Measurements from ENCODE around the gene WDR5.

WDR5 gene

DNA sequence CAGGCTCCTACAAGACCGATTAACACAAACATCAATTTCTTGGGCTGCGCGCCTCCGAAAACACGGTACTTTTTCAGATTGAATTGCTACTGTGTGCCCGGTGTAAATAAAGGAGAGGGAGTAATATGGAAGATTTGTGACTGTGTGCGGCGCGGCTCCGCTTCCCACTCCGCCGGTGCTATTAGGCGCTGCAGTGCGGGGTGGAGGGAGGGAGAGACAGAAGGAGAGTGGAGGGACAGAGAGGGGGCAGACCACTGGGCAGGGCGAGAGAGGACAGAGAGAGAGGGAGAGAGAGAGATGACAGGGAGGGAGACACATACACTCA is 53.2 kb downstream of the WDR5 start:
- TF ChIP-seq, protein P1, sequence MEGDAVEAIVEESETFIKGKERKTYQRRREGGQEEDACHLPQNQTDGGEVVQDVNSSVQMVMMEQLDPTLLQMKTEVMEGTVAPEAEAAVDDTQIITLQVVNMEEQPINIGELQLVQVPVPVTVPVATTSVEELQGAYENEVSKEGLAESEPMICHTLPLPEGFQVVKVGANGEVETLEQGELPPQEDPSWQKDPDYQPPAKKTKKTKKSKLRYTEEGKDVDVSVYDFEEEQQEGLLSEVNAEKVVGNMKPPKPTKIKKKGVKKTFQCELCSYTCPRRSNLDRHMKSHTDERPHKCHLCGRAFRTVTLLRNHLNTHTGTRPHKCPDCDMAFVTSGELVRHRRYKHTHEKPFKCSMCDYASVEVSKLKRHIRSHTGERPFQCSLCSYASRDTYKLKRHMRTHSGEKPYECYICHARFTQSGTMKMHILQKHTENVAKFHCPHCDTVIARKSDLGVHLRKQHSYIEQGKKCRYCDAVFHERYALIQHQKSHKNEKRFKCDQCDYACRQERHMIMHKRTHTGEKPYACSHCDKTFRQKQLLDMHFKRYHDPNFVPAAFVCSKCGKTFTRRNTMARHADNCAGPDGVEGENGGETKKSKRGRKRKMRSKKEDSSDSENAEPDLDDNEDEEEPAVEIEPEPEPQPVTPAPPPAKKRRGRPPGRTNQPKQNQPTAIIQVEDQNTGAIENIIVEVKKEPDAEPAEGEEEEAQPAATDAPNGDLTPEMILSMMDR (IDR thresholded peaks at IDR 0.05; ENCODE audit: insufficient read depth, low read depth, low read length, missing control alignments), result no peak
- no peak for DNase-seq (ENCODE audit: low read depth)
- no peak overlapping the region for H3K4me3 ChIP-seq (ENCODE audit: low read depth, low read length)

DNA sequence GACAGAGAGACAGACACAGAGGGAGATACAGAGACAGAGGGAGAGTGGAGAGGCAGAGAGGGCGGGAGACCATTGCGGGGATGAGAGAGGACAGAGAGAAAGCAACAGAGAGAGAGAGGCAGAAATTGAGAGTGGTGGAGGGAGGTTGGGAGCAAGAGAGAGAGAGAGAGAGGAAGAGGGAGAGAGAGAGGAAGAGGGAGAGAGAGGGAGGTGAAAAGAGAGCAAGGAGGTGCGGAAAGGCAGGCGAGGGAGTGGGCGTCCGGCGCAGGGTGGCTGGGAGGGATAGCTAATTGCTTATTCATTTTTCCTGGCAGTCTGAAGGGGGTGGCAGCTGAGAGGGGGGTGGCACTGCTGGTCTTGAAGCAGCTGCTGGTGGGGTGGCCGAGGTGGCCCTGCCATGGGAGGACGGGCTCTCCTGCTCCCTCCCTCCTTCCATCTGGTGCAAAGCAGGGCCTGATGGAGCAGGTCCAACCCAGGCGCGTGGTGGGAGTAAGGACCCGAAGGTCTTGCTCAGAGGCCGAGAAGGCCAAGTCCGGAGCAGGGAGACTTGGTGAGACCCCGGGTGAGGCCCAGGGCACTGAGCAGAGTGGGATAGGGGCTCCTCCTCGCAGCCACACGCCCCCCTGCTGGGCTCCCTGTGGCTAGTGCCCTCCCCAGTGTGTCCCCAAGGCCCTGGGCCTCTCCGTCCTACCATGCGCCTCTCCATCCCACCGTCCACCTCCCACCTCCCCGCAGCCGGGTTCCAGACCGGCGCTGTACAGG is 53.8 kb downstream of the WDR5 start:
- TF ChIP-seq, protein P1 (IDR thresholded peaks at IDR 0.05; ENCODE audit: insufficient read depth, low read depth, low read length, missing control alignments), result no peak
- DNase-seq (ENCODE audit: low read depth), result no peak
- no peak overlapping the region for H3K4me3 ChIP-seq (ENCODE audit: low read depth, low read length)

DNA sequence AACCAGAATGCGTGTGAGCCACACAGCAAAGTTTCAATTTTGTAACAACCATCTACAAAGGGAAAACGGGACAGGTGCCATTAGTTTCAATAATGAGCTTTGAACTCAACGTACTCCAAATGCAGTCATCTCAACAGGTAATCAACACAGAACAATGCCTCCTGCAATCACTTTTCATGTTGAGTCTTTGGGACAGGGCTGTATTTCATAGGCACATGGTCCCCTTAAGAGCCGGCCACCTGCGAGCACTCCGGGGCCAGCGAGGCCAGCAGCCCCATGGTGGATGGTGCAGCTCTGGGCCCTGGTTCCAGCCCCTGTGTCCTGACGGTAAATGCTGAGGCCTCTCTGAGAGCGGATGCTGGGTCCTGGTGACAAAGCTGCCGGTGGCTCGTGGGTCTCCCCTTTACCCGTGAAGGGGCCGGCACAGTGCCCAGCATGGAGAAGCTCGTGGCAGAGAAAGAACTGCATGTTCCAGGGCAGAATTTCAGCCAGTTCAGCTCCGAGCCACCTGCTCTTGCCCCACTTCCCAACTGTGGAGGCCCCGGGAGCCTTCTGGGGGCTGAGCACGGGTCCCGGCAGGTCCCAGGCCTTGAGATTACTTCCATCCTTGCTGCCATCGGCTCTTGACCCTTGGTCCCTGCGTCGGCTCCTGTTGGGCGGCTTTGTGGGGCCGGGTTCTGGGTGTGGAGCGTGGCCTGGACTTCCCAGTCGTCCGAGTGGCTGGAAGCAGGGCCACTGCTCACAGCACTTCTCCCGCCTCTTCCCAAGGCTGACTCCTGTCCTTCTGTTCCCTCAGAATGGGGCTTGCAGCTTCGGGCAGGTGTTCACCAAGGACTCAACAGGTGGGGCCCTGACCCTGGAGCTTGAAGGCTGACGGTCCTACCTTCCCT is 54.6 kb downstream of the WDR5 start:
- TF ChIP-seq, protein P1 (IDR thresholded peaks at IDR 0.05; ENCODE audit: insufficient read depth, low read depth, low read length, missing control alignments), result no peak
- H3K4me3 ChIP-seq (ENCODE audit: low read depth, low read length), result no peak overlapping the region
- no peak for DNase-seq (ENCODE audit: low read depth)

DNA sequence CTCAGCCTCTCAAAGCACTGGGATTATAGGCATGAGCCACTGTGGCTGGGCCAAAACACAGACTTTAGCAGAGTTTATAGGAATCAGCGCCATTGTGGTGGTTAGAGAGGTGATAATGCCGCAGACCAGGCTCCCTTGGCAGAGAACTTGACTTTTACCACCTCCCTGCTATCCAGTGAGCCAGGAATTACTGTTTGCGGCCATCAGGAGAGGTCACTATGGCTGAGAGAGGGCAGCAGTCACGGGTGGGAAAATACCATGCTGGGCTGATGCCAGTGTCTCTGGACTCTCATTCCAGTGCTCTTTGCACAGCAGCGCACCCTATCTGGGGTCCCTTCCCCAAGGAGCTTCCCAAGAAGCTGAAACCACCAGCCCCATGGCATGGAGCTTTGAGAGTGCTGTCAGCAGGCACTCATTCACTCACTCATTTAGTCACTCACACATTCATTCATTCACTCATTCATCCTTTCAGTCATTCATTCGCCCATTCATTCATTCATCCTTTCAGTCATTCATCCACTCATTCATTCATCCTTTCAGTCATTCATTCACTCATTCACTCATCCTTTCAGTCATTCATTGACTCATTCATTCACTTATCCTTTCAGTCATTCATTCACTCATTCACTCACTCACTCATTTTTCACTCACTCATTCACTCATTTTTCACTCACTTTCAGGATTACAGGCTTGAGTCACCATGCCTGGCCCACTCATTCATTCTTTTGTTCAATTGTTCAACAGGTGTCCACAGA is 55.8 kb downstream of the WDR5 start:
- DNase-seq (ENCODE audit: low read depth), result no peak
- no peak overlapping the region for H3K4me3 ChIP-seq (ENCODE audit: low read depth, low read length)
- TF ChIP-seq, protein P1 (IDR thresholded peaks at IDR 0.05; ENCODE audit: insufficient read depth, low read depth, low read length, missing control alignments), result no peak

DNA sequence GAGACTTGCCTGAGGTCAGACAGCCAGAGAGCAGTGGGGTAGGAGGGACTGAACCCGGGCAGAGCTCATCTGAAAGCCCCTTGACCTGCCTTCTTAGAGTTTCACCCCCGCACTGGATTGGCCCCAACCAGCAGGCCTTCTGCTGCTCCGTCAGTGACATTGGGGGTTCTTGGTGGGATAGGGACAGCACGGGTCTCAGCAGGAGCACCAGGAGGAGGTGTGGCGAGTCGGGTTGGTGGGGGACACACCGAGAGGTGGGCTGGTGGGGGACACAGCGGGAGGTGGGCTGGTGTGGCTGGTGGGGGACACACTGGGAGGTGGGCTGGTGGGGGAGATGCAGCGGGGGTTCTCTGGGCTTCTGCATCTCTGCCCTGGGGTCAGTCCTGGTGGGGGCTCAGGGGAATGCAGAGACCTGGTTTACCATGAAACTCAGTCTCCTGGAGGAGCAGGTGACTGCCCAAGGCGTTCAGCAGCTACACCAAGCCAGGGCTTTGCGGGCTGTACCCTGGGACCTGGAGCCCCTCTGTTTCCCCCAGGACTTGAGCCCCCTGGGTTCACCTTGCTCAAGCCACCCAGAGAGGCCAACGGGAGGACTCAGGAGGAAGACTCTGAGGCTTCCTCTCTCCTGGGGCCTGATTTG is 56.5 kb downstream of the WDR5 start:
- no peak overlapping the region for H3K4me3 ChIP-seq (ENCODE audit: low read depth, low read length)
- TF ChIP-seq, protein P1 (IDR thresholded peaks at IDR 0.05; ENCODE audit: insufficient read depth, low read depth, low read length, missing control alignments), result no peak
- no peak for DNase-seq (ENCODE audit: low read depth)

DNA sequence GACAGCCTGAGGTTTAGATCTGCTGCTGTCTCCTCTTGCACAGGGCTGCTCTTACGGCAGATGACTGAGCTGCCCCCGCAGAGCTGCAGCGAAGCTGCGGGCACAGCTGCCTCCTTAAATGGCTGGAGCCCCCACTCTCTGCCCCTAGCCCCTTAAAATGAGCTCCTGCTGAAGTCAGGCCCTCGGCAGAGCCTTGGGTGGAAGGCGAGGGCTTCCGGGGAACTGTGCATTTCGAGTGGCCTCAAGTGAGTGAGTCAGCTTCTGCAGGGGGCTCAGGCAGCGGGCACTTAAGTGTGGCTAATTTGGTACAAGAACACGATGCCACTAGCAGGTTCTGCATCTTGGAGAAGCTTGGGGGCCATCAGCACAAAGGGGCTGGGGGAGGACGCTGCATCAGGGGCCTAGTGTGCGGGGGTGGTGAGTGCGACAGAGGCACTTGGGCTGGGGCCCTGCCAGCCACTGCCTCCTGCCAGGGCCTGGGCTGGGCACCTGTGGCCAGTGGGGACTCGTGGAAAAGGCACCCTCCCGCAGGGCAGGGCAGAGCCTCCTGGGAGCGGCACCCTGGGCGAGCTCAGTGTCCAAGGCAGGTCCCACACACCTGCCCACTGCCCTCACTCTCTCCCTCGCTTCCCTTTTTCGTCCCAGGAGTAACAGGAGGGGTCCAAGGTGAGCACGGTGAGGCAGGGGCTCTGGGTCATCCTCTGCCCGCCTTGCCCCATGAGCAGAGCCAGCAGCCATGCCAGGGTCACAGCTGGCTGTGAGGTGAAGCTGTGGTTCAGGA is 57.3 kb downstream of the WDR5 start:
- TF ChIP-seq, protein P1 (IDR thresholded peaks at IDR 0.05; ENCODE audit: insufficient read depth, low read depth, low read length, missing control alignments), result no peak
- no peak for DNase-seq (ENCODE audit: low read depth)

More for the DNA sequence above, 57.3 kb downstream of the WDR5 start:
- H3K4me3 ChIP-seq (ENCODE audit: low read depth, low read length), result no peak overlapping the region

Measured in GM12865 (cell line).